HepG2 (cell line): ENCODE measurements around the gene GPN2. TPM values are rescaled to one million over a fixed set of nuclear protein-coding genes. Genes with fewer than 3 reads are reported as not detected.

ENCODE experiments used
- CREM ChIP-seq, 2 experiments: sonication (generic) in 1 of 2; formaldehyde crosslinking in 1 of 2; IDR thresholded peaks; 2 replicates each; pipeline versions ENCODE4 v1.4.0 to v1.6.1; 2016 to 2020; ENCODE audit warnings: antibody characterized with exemption in 1 of 2, mild to moderate bottlenecking in 1 of 2, missing genetic modification reagents in 1 of 2
- ETV6 ChIP-seq: sonication (generic); formaldehyde crosslinking; conservative IDR thresholded peaks from 2 replicates; pipeline ENCODE4 v1.4.0; 2020; ENCODE audit warnings: missing genetic modification reagents
- HMG20A ChIP-seq: IDR thresholded peaks from 2 replicates; pipeline ENCODE4 v1.6.1; 2016; ENCODE audit warnings: borderline replicate concordance
- PRMT3 ChIP-seq: sonication (generic); formaldehyde crosslinking; IDR thresholded peaks from 2 replicates; pipeline ENCODE4 v1.8.1; 2022; ENCODE audit warnings: low read depth, mild to moderate bottlenecking, moderate library complexity, missing genetic modification reagents, borderline replicate concordance
- TBP ChIP-seq: sonication (generic); formaldehyde crosslinking; IDR thresholded peaks from 2 replicates; pipeline ENCODE4 v1.5.0; 2020; ENCODE audit warnings: missing genetic modification reagents
- TEAD3 ChIP-seq: optimal IDR thresholded peaks from 2 replicates; pipeline ENCODE3; 2016; ENCODE audit warnings: borderline replicate concordance
- U2AF1 ChIP-seq: fragments of 200-400 bp; formaldehyde crosslinking; optimal IDR thresholded peaks from 2 replicates; pipeline ENCODE3; 2017; ENCODE audit warnings: mild to moderate bottlenecking, low read depth, low read length
- ZNF101 ChIP-seq: sonication (generic); formaldehyde crosslinking; IDR thresholded peaks from 2 replicates; pipeline ENCODE4 v1.4.0; 2020; ENCODE audit warnings: mild to moderate bottlenecking, low read depth, missing genetic modification reagents, borderline replicate concordance
- ZNF160 ChIP-seq: sonication (generic); formaldehyde crosslinking; IDR thresholded peaks from 2 replicates; pipeline ENCODE4 v1.8.0; 2022; ENCODE audit warnings: mild to moderate bottlenecking, inconsistent platforms, missing genetic modification reagents
- ZNF549 ChIP-seq: sonication (generic); formaldehyde crosslinking; IDR thresholded peaks from 2 replicates; pipeline ENCODE4 v1.5.0; 2020; ENCODE audit warnings: missing genetic modification reagents
- polyA plus RNA-seq, 8 experiments: library from polyadenylated mRNA; depleted of rRNA in 3 of 8; stranded (reverse) in 7 of 8; unstranded in 1 of 8; fragments of >200 nt; fragmentation: Illumina TruSeq in 4 of 8; extraction: Trizol in 4 of 8; gene quantifications; 2 replicates each; pipeline versions ENCODE4 v1.2.1 to v1.2.3, GENCODE V29; 2011 to 2016; ENCODE audit warnings: low read depth in 4 of 8, missing spikeins in 1 of 8, mixed read lengths in 1 of 8; ENCODE audit not compliant: insufficient read depth in 1 of 8
- total RNA-seq, 5 experiments: library from RNA; depleted of rRNA; stranded (reverse); fragments of >200 nt; fragmentation: Illumina TruSeq; extraction: Trizol; gene quantifications; 2 replicates each; pipeline ENCODE4 v1.2.3, GENCODE V29; 2016; ENCODE audit warnings: low read depth in 1 of 5
- TF ChIP-seq, protein P1 (sequence below): sonication (generic); formaldehyde crosslinking; IDR thresholded peaks from 2 replicates; pipeline ENCODE4 v1.8.0; 2022; ENCODE audit warnings: mild to moderate bottlenecking, missing genetic modification reagents, borderline replicate concordance
- TF ChIP-seq, protein P2 (sequence below): IDR thresholded peaks from 2 replicates; pipeline ENCODE4 v1.4.0; 2020; ENCODE audit warnings: mild to moderate bottlenecking, missing genetic modification reagents
- TF ChIP-seq, protein P3 (sequence below): sonication (generic); formaldehyde crosslinking; IDR thresholded peaks from 2 replicates; pipeline ENCODE4 v1.8.0; 2022; ENCODE audit warnings: missing genetic modification reagents, mild to moderate bottlenecking, inconsistent platforms, borderline replicate concordance
- TF ChIP-seq, protein P4 (sequence below): IDR thresholded peaks from 2 replicates; pipeline ENCODE4 v1.6.1; 2016; ENCODE audit warnings: missing compliant biosample characterization, missing genetic modification reagents, borderline replicate concordance
- TF ChIP-seq, protein P5 (sequence below): sonication (generic); formaldehyde crosslinking; IDR thresholded peaks from 2 replicates; pipeline ENCODE4 v1.4.0; 2020; ENCODE audit warnings: mild to moderate bottlenecking, missing genetic modification reagents
- TF ChIP-seq, protein P6 (sequence below): sonication (generic); formaldehyde crosslinking; IDR thresholded peaks from 2 replicates; pipeline ENCODE4 v1.5.1; 2020; ENCODE audit warnings: missing genetic modification reagents, mild to moderate bottlenecking, borderline replicate concordance

The GPN2 gene
- total and polyA plus RNA-seq, 2 of the 13 experiments (the other 11 are each of a cell fraction or from before 2014, with no cell fraction given) = 19.3 to 38.9 TPM

DNA sequence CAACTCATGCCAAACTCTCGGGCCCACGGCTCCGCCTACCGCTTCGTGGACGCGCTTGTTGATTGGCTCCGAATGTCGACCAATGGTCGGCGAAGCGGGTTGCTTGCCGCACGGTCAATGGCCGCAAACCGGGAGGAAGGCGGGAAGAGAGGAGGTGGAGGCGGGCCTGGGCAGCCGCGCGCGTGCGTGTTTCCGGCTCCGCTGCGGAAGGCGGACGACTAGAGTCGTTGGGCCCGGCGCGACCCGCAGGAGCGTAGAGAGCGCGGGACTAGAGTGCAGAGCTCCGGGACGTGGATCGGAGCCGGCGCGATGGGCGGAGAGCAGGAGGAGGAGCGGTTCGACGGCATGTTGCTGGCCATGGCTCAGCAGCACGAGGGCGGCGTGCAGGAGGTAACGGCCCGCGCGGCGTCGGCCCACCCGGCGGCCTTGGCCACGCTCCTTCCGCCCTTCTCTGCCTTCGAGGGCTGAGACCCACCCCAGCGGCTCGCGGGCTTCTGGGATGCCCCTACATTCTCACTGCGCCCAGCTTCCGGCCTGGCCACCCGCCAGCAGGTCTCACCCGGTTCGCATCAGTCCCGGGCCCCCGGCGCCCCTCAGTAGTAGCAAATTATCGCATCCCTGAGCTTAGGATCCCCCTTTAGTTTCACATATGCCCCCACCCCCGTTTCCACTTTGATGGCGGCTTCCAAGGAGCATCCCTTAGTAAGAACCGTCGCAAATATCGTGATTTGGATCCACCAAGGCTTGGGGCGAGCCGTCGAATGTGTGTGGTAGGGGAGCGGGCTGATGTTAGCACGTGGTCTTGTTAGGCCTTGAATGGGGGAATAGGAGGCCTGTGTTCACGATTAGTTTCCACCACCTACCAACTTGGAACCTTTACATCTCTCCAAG is 31.7 kb upstream of the GPN2 start, which contains the start of gene NUDC (continued):
- TF ChIP-seq, protein P1, sequence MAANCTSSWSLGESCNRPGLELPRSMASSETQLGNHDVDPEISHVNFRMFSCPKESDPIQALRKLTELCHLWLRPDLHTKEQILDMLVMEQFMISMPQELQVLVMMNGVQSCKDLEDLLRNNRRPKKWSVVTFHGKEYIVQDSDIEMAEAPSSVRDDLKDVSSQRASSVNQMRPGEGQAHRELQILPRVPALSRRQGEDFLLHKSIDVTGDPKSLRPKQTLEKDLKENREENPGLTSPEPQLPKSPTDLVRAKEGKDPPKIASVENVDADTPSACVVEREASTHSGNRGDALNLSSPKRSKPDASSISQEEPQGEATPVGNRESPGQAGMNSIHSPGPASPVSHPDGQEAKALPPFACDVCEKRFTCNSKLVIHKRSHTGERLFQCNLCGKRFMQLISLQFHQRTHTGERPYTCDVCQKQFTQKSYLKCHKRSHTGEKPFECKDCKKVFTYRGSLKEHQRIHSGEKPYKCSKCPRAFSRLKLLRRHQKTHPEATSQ (CRISPR knock-in tag) = no peak; the same call in 1 of the 2 replicates
- TF ChIP-seq TEAD3 (CRISPR knock-in tag) = peak; percentile 14
- no peak for TF ChIP-seq U2AF1
- no peak for TF ChIP-seq ZNF101 (CRISPR knock-in tag)
- peak; percentile 45; the same call in 1 of the 2 replicates for TF ChIP-seq ETV6 (CRISPR knock-in tag)
- TF ChIP-seq ZNF549 (CRISPR knock-in tag) = no peak
- TF ChIP-seq, protein P2, sequence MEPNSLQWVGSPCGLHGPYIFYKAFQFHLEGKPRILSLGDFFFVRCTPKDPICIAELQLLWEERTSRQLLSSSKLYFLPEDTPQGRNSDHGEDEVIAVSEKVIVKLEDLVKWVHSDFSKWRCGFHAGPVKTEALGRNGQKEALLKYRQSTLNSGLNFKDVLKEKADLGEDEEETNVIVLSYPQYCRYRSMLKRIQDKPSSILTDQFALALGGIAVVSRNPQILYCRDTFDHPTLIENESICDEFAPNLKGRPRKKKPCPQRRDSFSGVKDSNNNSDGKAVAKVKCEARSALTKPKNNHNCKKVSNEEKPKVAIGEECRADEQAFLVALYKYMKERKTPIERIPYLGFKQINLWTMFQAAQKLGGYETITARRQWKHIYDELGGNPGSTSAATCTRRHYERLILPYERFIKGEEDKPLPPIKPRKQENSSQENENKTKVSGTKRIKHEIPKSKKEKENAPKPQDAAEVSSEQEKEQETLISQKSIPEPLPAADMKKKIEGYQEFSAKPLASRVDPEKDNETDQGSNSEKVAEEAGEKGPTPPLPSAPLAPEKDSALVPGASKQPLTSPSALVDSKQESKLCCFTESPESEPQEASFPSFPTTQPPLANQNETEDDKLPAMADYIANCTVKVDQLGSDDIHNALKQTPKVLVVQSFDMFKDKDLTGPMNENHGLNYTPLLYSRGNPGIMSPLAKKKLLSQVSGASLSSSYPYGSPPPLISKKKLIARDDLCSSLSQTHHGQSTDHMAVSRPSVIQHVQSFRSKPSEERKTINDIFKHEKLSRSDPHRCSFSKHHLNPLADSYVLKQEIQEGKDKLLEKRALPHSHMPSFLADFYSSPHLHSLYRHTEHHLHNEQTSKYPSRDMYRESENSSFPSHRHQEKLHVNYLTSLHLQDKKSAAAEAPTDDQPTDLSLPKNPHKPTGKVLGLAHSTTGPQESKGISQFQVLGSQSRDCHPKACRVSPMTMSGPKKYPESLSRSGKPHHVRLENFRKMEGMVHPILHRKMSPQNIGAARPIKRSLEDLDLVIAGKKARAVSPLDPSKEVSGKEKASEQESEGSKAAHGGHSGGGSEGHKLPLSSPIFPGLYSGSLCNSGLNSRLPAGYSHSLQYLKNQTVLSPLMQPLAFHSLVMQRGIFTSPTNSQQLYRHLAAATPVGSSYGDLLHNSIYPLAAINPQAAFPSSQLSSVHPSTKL = no peak; the same call in 1 of the 2 replicates
- no peak; the same call in 1 of the 2 replicates for TF ChIP-seq ZNF160 (CRISPR knock-in tag)
- peak; percentile 62 for TF ChIP-seq CREM (IDR thresholded peaks at IDR 0.05)
- no peak for TF ChIP-seq CREM (CRISPR knock-in tag; IDR thresholded peaks at IDR 0.05)
- TF ChIP-seq TBP (CRISPR knock-in tag) = no peak
- TF ChIP-seq, protein P3, sequence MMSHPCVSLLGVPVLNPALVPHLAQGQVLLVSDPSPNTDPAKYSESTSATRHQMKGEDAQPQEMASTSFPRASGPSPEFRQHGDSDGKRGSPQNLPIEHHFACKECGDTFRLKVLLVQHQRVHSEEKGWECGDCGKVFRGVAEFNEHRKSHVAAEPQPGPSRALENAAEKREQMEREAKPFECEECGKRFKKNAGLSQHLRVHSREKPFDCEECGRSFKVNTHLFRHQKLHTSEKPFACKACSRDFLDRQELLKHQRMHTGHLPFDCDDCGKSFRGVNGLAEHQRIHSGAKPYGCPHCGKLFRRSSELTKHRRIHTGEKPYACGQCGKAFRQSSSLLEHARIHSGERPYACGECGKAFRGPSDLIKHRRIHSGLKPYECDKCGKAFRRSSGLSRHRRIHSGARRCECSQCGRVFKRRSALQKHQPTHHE = no peak
- TF ChIP-seq, protein P4, sequence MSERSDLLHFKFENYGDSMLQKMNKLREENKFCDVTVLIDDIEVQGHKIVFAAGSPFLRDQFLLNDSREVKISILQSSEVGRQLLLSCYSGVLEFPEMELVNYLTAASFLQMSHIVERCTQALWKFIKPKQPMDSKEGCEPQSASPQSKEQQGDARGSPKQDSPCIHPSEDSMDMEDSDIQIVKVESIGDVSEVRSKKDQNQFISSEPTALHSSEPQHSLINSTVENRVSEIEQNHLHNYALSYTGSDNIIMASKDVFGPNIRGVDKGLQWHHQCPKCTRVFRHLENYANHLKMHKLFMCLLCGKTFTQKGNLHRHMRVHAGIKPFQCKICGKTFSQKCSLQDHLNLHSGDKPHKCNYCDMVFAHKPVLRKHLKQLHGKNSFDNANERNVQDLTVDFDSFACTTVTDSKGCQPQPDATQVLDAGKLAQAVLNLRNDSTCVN (CRISPR knock-in tag) = no peak; the same call in 1 of the 2 replicates
- TF ChIP-seq PRMT3 (CRISPR knock-in tag) = peak; percentile 86; the same call in 1 of the 2 replicates
- TF ChIP-seq, protein P5, sequence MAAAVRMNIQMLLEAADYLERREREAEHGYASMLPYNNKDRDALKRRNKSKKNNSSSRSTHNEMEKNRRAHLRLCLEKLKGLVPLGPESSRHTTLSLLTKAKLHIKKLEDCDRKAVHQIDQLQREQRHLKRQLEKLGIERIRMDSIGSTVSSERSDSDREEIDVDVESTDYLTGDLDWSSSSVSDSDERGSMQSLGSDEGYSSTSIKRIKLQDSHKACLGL (CRISPR knock-in tag) = peak; percentile 94
- TF ChIP-seq HMG20A (CRISPR knock-in tag) = no peak
- TF ChIP-seq, protein P6, sequence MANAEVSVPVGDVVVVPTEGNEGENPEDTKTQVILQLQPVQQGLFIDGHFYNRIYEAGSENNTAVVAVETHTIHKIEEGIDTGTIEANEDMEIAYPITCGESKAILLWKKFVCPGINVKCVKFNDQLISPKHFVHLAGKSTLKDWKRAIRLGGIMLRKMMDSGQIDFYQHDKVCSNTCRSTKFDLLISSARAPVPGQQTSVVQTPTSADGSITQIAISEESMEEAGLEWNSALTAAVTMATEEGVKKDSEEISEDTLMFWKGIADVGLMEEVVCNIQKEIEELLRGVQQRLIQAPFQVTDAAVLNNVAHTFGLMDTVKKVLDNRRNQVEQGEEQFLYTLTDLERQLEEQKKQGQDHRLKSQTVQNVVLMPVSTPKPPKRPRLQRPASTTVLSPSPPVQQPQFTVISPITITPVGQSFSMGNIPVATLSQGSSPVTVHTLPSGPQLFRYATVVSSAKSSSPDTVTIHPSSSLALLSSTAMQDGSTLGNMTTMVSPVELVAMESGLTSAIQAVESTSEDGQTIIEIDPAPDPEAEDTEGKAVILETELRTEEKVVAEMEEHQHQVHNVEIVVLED (CRISPR knock-in tag) = peak; percentile 93
